Measurements from ENCODE around the gene ATP9B.

The ATP9B gene

DNA sequence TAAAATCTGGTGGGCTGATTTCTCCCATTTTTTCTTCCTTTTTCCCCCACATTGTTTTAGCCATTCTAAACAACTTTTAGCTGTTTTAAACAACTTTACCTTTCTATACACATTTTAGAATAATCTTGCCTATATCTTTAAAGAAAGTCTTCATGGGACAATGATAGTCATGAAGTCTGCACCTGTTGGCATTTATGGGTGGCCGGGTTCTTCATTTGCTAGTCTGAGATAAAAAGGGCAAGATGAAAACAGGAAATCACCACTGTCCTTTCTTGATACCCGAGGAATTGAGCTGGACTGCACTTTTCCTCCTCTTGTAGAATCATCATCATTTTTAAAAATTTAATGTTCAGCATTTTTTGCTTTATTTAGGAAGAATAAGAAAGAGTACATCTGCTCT lies 104.5 kb downstream of the ATP9B start:
- no peak for DNase-seq (ENCODE audit: low read depth)

DNA sequence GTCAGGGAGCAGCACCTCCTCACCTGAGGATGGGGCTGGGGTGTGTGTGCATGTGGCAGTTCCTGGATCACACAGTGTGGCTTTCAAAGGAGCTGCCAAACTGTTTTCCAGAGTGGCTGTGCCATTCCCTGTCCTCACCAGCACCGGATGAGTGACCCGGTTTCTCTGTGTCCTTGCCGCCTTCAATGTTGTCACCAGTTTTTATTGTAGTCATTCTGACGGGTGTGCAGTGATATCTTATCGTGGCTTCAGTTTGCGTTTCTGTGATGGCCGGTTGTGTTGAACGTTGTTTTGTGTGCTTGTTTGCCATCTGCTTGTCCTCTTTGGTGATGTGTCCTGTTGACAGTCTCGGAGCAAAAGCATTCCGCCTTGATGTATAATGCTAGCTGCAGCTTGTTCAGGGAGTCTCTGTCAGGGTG lies 108.9 kb downstream of the ATP9B start:
- no peak overlapping the region for H3K4me3 ChIP-seq (ENCODE audit: low read depth, low read length)
- DNase-seq (ENCODE audit: low read depth) = no peak
- TF ChIP-seq, protein P1, sequence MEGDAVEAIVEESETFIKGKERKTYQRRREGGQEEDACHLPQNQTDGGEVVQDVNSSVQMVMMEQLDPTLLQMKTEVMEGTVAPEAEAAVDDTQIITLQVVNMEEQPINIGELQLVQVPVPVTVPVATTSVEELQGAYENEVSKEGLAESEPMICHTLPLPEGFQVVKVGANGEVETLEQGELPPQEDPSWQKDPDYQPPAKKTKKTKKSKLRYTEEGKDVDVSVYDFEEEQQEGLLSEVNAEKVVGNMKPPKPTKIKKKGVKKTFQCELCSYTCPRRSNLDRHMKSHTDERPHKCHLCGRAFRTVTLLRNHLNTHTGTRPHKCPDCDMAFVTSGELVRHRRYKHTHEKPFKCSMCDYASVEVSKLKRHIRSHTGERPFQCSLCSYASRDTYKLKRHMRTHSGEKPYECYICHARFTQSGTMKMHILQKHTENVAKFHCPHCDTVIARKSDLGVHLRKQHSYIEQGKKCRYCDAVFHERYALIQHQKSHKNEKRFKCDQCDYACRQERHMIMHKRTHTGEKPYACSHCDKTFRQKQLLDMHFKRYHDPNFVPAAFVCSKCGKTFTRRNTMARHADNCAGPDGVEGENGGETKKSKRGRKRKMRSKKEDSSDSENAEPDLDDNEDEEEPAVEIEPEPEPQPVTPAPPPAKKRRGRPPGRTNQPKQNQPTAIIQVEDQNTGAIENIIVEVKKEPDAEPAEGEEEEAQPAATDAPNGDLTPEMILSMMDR (IDR thresholded peaks at IDR 0.05; ENCODE audit: control insufficient read depth, extremely low read depth, insufficient read depth) = no peak

More for the DNA sequence above, 104.5 kb downstream of the ATP9B start:
- TF ChIP-seq, protein P1 (IDR thresholded peaks at IDR 0.05; ENCODE audit: control insufficient read depth, extremely low read depth, insufficient read depth) = no peak
- no peak overlapping the region for H3K4me3 ChIP-seq (ENCODE audit: low read depth, low read length)

DNA sequence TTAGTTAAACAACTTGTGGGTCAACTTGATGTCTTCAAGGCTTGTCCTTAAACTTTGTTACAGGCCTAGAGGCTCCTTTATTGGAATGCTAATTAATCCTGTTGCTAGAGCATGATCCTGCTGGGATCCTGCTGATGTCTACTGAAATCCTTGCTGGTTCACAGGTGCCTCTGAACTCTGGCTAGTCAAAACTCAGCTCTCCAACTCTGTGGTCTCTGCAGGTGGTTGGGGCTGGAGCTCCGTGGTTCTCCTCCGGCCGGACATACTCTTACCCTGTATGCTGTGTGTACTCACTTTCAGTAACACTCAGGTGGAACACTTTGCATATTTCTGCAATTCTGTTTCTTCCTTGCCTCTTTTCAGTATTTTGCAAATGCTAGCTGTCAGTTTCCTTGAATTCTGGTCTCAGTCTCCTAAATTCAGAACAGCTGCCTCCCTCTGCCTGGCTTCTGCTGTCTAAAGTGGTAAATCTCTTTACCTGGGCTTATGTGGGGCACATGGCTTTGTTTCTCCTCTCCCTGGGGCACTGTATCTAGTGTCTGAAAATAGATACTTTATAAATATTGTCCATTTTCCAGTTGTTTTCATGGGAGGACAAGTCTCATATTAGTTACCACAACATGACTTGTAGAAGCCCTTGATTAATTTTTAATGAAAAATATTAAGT lies 113.0 kb downstream of the ATP9B start:
- no peak overlapping the region for H3K4me3 ChIP-seq (ENCODE audit: low read depth, low read length)
- TF ChIP-seq, protein P1 (IDR thresholded peaks at IDR 0.05; ENCODE audit: control insufficient read depth, extremely low read depth, insufficient read depth) = no peak
- DNase-seq (ENCODE audit: low read depth) = no peak

DNA sequence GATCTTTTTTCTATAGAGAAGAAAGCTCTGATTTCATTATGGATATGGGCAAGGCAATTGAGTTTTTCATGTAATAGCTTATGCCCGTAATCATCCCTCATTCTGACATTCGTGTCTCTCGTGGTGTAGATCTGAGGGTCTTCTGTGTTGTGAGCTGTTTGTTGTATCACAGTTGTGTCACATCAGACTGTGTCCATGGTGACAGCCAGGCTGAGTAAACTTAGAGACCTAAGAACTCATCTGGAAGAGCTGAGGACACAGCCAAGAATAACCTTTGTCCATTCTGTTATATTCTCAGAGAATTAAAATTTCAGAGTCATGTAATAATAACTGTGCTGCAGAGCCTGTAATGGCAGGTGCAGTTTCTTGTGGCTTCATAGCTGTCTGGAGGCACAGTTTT lies 116.5 kb downstream of the ATP9B start:
- H3K4me3 ChIP-seq (ENCODE audit: low read depth, low read length) = no peak overlapping the region
- TF ChIP-seq, protein P1 (IDR thresholded peaks at IDR 0.05; ENCODE audit: control insufficient read depth, extremely low read depth, insufficient read depth) = no peak

DNA sequence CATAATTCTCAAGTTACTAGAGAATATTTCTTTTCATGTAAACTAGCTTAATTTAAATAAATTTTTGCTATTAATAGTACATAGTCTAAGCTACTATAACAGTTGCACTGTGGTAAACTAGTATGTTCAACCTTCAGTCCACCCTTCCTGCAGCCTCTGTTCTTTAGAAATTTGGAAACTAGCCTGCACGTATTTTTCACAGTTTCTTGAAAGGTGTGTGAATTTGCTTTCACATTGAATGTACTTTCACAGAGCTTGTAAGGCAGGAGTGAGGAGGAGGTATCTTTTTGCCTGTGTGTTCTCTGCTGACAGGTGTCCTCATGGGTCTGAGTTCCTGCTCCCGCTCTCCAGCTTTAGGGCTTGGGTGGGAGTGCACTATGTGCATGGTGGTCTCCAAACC lies 117.5 kb downstream of the ATP9B start:
- TF ChIP-seq, protein P1 (IDR thresholded peaks at IDR 0.05; ENCODE audit: control insufficient read depth, extremely low read depth, insufficient read depth) = no peak
- no peak for DNase-seq (ENCODE audit: low read depth)
- no peak overlapping the region for H3K4me3 ChIP-seq (ENCODE audit: low read depth, low read length)

More for the DNA sequence above, 116.5 kb downstream of the ATP9B start:
- no peak for DNase-seq (ENCODE audit: low read depth)

DNA sequence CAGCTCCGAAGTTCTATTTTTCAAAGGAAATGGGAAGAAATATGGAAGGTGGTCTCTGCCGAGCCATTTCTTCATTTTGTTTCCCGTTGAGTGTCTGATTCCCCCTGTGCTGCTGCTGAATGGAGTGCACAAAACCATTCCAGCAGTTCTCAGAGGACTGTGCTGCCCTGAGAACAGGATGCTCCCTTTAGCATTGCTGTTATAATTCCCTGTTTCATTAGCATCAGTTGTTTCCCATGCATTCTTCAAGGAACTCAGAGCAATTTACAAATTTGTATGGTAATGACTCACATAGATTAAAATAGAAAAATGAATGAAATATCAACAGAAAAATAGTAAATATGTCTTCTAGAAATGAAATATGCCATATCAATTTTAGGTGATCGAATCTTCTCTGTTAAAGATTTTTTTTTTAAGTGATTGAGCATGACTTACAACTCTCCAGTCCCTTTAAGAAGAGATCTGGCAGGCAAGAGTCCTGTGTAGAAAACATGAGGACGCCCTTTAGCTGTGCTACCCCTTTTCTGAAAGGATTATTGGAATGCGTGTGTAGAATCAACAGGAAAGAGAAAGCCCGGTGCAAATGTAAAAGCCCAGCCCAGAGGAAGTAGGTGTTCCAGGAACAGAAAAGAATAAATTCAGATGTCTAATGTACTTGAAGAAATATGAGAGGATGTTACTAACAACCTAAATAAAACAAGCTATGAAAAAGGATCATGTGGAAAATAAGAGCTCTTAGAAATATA lies 118.5 kb downstream of the ATP9B start:
- no peak for DNase-seq (ENCODE audit: low read depth)
- H3K4me3 ChIP-seq (ENCODE audit: low read depth, low read length) = no peak overlapping the region
- TF ChIP-seq, protein P1 (IDR thresholded peaks at IDR 0.05; ENCODE audit: control insufficient read depth, extremely low read depth, insufficient read depth) = no peak

All from LNCaP clone FGC (cell line).